Measurements from ENCODE around the gene PCDH9.

GRCh38 chr13:66723576-66723975, 506.6 kb downstream of the PCDH9 start:
- TF ChIP-seq POLR2A (IDR thresholded peaks at IDR 0.05; ENCODE audit: low read depth, low read length) = no peak
- TF ChIP-seq TAF1 (IDR thresholded peaks at IDR 0.05; ENCODE audit: borderline replicate concordance, low read depth, low read length) = no peak
- no peak for TF ChIP-seq POLR2AphosphoS5 (IDR thresholded peaks at IDR 0.05; ENCODE audit: low read depth, low read length)
